H1 (cell line): ENCODE measurements around the gene EFEMP1. TPM values are rescaled to one million over a fixed set of nuclear protein-coding genes. Genes with fewer than 3 reads are reported as not detected.

Source experiments
- MAX ChIP-seq: IDR thresholded peaks from 2 replicates; pipeline ENCODE4 v1.6.1; 2012; ENCODE audit warnings: inconsistent platforms
- RXRA ChIP-seq: IDR thresholded peaks from 2 replicates; pipeline ENCODE4 v1.6.1; 2011; ENCODE audit warnings: low read depth, mild to moderate bottlenecking, low read length, moderate library complexity; ENCODE audit not compliant: insufficient read depth
- polyA plus RNA-seq, 7 experiments: library from polyadenylated mRNA; depleted of rRNA in 3 of 7; stranded (reverse) in 5 of 7; unstranded in 2 of 7; fragments of >200 nt in 5 of 7; fragments of 200-250 nt in 2 of 7; gene quantifications; 1 replicate in 5 of 7; 2 replicates in 1 of 7; 4 replicates in 1 of 7; pipeline versions ENCODE4 v1.2.1 to v1.2.3, GENCODE V29; 2011 to 2013; ENCODE audit warnings: missing spikeins in 2 of 7, mixed read lengths in 2 of 7
- total RNA-seq: library from RNA; stranded (reverse); fragmentation: NEBNext Ultra II Directional; extraction: Animal tissue kit (Norgen Biotek cat#: 25700); gene quantifications from 2 replicates; pipeline ENCODE4 v1.2.1, GENCODE V29; 2021
- TF ChIP-seq, protein P1 (sequence below): fragments of 300-600 bp; sonication (generic); IDR thresholded peaks from 2 replicates; pipeline ENCODE4 v1.7.1; 2012; ENCODE audit warnings: low read length, moderate library complexity, mild to moderate bottlenecking, inconsistent platforms; ENCODE audit not compliant: insufficient replicate concordance

EFEMP1 gene
- total and polyA plus RNA-seq, 2 of the 8 experiments (the other 6 are each of a cell fraction or from before 2014, with no cell fraction given): 15.5 to 19.7 TPM

- TF ChIP-seq, protein P1, sequence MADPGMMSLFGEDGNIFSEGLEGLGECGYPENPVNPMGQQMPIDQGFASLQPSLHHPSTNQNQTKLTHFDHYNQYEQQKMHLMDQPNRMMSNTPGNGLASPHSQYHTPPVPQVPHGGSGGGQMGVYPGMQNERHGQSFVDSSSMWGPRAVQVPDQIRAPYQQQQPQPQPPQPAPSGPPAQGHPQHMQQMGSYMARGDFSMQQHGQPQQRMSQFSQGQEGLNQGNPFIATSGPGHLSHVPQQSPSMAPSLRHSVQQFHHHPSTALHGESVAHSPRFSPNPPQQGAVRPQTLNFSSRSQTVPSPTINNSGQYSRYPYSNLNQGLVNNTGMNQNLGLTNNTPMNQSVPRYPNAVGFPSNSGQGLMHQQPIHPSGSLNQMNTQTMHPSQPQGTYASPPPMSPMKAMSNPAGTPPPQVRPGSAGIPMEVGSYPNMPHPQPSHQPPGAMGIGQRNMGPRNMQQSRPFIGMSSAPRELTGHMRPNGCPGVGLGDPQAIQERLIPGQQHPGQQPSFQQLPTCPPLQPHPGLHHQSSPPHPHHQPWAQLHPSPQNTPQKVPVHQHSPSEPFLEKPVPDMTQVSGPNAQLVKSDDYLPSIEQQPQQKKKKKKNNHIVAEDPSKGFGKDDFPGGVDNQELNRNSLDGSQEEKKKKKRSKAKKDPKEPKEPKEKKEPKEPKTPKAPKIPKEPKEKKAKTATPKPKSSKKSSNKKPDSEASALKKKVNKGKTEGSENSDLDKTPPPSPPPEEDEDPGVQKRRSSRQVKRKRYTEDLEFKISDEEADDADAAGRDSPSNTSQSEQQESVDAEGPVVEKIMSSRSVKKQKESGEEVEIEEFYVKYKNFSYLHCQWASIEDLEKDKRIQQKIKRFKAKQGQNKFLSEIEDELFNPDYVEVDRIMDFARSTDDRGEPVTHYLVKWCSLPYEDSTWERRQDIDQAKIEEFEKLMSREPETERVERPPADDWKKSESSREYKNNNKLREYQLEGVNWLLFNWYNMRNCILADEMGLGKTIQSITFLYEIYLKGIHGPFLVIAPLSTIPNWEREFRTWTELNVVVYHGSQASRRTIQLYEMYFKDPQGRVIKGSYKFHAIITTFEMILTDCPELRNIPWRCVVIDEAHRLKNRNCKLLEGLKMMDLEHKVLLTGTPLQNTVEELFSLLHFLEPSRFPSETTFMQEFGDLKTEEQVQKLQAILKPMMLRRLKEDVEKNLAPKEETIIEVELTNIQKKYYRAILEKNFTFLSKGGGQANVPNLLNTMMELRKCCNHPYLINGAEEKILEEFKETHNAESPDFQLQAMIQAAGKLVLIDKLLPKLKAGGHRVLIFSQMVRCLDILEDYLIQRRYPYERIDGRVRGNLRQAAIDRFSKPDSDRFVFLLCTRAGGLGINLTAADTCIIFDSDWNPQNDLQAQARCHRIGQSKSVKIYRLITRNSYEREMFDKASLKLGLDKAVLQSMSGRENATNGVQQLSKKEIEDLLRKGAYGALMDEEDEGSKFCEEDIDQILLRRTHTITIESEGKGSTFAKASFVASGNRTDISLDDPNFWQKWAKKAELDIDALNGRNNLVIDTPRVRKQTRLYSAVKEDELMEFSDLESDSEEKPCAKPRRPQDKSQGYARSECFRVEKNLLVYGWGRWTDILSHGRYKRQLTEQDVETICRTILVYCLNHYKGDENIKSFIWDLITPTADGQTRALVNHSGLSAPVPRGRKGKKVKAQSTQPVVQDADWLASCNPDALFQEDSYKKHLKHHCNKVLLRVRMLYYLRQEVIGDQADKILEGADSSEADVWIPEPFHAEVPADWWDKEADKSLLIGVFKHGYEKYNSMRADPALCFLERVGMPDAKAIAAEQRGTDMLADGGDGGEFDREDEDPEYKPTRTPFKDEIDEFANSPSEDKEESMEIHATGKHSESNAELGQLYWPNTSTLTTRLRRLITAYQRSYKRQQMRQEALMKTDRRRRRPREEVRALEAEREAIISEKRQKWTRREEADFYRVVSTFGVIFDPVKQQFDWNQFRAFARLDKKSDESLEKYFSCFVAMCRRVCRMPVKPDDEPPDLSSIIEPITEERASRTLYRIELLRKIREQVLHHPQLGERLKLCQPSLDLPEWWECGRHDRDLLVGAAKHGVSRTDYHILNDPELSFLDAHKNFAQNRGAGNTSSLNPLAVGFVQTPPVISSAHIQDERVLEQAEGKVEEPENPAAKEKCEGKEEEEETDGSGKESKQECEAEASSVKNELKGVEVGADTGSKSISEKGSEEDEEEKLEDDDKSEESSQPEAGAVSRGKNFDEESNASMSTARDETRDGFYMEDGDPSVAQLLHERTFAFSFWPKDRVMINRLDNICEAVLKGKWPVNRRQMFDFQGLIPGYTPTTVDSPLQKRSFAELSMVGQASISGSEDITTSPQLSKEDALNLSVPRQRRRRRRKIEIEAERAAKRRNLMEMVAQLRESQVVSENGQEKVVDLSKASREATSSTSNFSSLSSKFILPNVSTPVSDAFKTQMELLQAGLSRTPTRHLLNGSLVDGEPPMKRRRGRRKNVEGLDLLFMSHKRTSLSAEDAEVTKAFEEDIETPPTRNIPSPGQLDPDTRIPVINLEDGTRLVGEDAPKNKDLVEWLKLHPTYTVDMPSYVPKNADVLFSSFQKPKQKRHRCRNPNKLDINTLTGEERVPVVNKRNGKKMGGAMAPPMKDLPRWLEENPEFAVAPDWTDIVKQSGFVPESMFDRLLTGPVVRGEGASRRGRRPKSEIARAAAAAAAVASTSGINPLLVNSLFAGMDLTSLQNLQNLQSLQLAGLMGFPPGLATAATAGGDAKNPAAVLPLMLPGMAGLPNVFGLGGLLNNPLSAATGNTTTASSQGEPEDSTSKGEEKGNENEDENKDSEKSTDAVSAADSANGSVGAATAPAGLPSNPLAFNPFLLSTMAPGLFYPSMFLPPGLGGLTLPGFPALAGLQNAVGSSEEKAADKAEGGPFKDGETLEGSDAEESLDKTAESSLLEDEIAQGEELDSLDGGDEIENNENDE: no peak
- TF ChIP-seq RXRA (no peak), MAX (no peak)
- TF ChIP-seq, all 59 proteins: peak for 0
These were observed 40.6 kb downstream of the EFEMP1 start (continued) for GRCh38 chr2:55882954-55883353.
